ENCODE results near the gene HOXB2. TPM values are rescaled to one million over a fixed set of nuclear protein-coding genes. Genes with fewer than 3 reads are reported as not detected.

HOXB2 gene
- total and polyA plus RNA-seq, 9 of the 15 experiments (the other 6 are each of a cell fraction or from before 2014, with no cell fraction given) = 2.1 to 97.7 (median 21.2) TPM

- TF ChIP-seq KDM1A (IDR thresholded peaks at IDR 0.05) (peak; percentile 48 to 57; a peak in 2 of 4 replicates), ZBTB8A (IDR thresholded peaks at IDR 0.05; ENCODE audit: partially characterized antibody) (no peak), ZNF347 (CRISPR knock-in tag; IDR thresholded peaks at IDR 0.05; ENCODE audit: low read depth) (no peak), RBM15 (IDR thresholded peaks at IDR 0.05; ENCODE audit: insufficient read depth, low read length) (no peak), MYNN (IDR thresholded peaks at IDR 0.05) (no peak), MYNN (CRISPR knock-in tag; IDR thresholded peaks at IDR 0.05) (no peak), E2F1 (CRISPR knock-in tag; IDR thresholded peaks at IDR 0.05) (no peak), BMI1 (IDR thresholded peaks at IDR 0.05; ENCODE audit: low read length) (no peak), SAFB2 (IDR thresholded peaks at IDR 0.05; ENCODE audit: borderline replicate concordance, low read depth, low read length, severe bottlenecking) (no peak), ZEB2 (IDR thresholded peaks at IDR 0.05) (0 out of 2 replicates have a peak, but pooled peaks have one; percentile 23), SNAPC5 (CRISPR knock-in tag; IDR thresholded peaks at IDR 0.05) (no peak), NFRKB (IDR thresholded peaks at IDR 0.05; ENCODE audit: low read depth) (no peak), ZBTB7A (IDR thresholded peaks at IDR 0.05; ENCODE audit: borderline replicate concordance, control insufficient read depth, low read depth, low read length) (no peak; the same call in 1 of the 2 replicates), ARID3B (CRISPR knock-in tag; IDR thresholded peaks at IDR 0.05; ENCODE audit: borderline replicate concordance) (no peak), ETV5 (CRISPR knock-in tag; IDR thresholded peaks at IDR 0.05; ENCODE audit: low read depth) (no peak), SMARCA4 (IDR thresholded peaks at IDR 0.05) (peak; percentile 61; the same call in 1 of the 2 replicates), ARID1B (IDR thresholded peaks at IDR 0.05) (peak; percentile 80), HMBOX1 (IDR thresholded peaks at IDR 0.05) (no peak), PTTG1 (tag; IDR thresholded peaks at IDR 0.05; ENCODE audit: low read depth) (no peak), HNRNPK (IDR thresholded peaks at IDR 0.05; ENCODE audit: low read depth, low read length, poor library complexity, severe bottlenecking) (no peak), ZNF41 (CRISPR knock-in tag; conservative IDR thresholded peaks at IDR 0.05) (no peak), CXXC5 (CRISPR knock-in tag; IDR thresholded peaks at IDR 0.05) (peak; percentile 29), THAP7 (CRISPR knock-in tag; IDR thresholded peaks at IDR 0.05) (no peak), CHD4 (IDR thresholded peaks at IDR 0.05; ENCODE audit: insufficient read depth, insufficient replicate concordance, low read depth, low read length, poor library complexity, severe bottlenecking) (no peak), EP300 (IDR thresholded peaks at IDR 0.05; ENCODE audit: low read length) (0 out of 2 replicates have a peak, but pooled peaks have one; percentile 15)
Observed at GRCh38 chr17:48570325-48571023, 25.6 kb upstream of the HOXB2 start (continued).
